HFFc6 (cell line): ENCODE measurements around the gene DMKN. TPM values are rescaled to one million over a fixed set of nuclear protein-coding genes. Genes with fewer than 3 reads are reported as not detected.

ENCODE experiments used
- DNase-seq: peaks from one replicate; pipeline ENCODE4 v3.0.0-alpha.2; 2018
- H3K27ac Mint-ChIP-seq: 2 replicates; pipeline ENCODE4 v1.8.0; 2020; ENCODE audit warnings: mild to moderate bottlenecking, mixed read lengths
- H3K27me3 Mint-ChIP-seq: 2 replicates; pipeline ENCODE4 v1.8.0; 2021; ENCODE audit warnings: mild to moderate bottlenecking, moderate library complexity, mixed read lengths; ENCODE audit not compliant: insufficient read depth
- H3K36me3 Mint-ChIP-seq: 2 replicates; pipeline ENCODE4 v1.8.0; 2021; ENCODE audit warnings: low read depth, mixed read lengths
- H3K4me1 Mint-ChIP-seq: 2 replicates; pipeline ENCODE4 v1.8.0; 2020; ENCODE audit warnings: low read depth, mixed read lengths
- H3K4me3 Mint-ChIP-seq: 2 replicates; pipeline ENCODE4 v1.8.0; 2020; ENCODE audit warnings: mild to moderate bottlenecking, moderate library complexity, mixed read lengths
- H3K9me3 Mint-ChIP-seq: 2 replicates; pipeline ENCODE4 v1.8.0; 2020; ENCODE audit warnings: mild to moderate bottlenecking, mixed read lengths
- CTCF ChIP-seq: fragments of 200-600 bp; sonication (generic); IDR thresholded peaks from 2 replicates; pipeline ENCODE4 v1.5.0; 2021; ENCODE audit warnings: antibody characterized with exemption, mild to moderate bottlenecking
- total RNA-seq, 6 experiments: library from RNA; stranded (reverse); fragmentation: NEBNext Ultra II Directional; extraction: Animal tissue kit (Norgen Biotek cat#: 25700); gene quantifications; 2 replicates in 1 of 6; 3 replicates in 5 of 6; pipeline ENCODE4 v1.2.3, GENCODE V29; 2021

Gene DMKN
- total RNA-seq, 6 experiments from 2014 or later = 0.27 to 0.75 (median 0.73) TPM; not detected in 3

GRCh38 chr19:35497406-35497805 lies 16.0 kb downstream of the DMKN start:
- Mint-ChIP-seq H3K4me3 (no peak overlapping the region), H3K4me1 (no peaks in the 10 kb centered on the region), H3K27ac (no peak overlapping the region), H3K9me3 (no peaks in the 10 kb centered on the region), H3K27me3 (peaks cover 53% of the 10 kb centered on the region), H3K36me3 (no peaks in the 10 kb centered on the region)
- DNase-seq = no peak
- TF ChIP-seq CTCF = no peak

GRCh38 chr19:35495107-35496064 lies 18.1 kb downstream of the DMKN start:
- Mint-ChIP-seq H3K9me3 (no peaks in the 10 kb centered on the region), H3K4me3 (no peak overlapping the region), H3K27ac (no peak overlapping the region), H3K27me3 (peaks cover 59% of the 10 kb centered on the region), H3K36me3 (no peaks in the 10 kb centered on the region), H3K4me1 (no peaks in the 10 kb centered on the region)
- peak; percentile 46 for DNase-seq
- peak; percentile 94 for TF ChIP-seq CTCF

- H3K4me1 Mint-ChIP-seq = no peaks in the 10 kb centered on the region
- no peak overlapping the region for H3K4me3 Mint-ChIP-seq
- no peak overlapping the region for H3K27ac Mint-ChIP-seq
- H3K9me3 Mint-ChIP-seq = no peaks in the 10 kb centered on the region
- TF ChIP-seq CTCF = no peak
- H3K36me3 Mint-ChIP-seq = no peaks in the 10 kb centered on the region
- DNase-seq = no peak
- peaks cover 58% of the 10 kb centered on the region for H3K27me3 Mint-ChIP-seq
Measured at GRCh38 chr19:35493971-35494370, 19.5 kb downstream of the DMKN start.

- H3K27ac Mint-ChIP-seq = no peak overlapping the region
- H3K9me3 Mint-ChIP-seq = no peaks in the 10 kb centered on the region
- peaks cover 55% of the 10 kb centered on the region for H3K27me3 Mint-ChIP-seq
- no peak overlapping the region for H3K4me3 Mint-ChIP-seq
- H3K4me1 Mint-ChIP-seq = no peaks in the 10 kb centered on the region
- DNase-seq = no peak
- no peak for TF ChIP-seq CTCF
- no peaks in the 10 kb centered on the region for H3K36me3 Mint-ChIP-seq
Measured at GRCh38 chr19:35491836-35492360, 21.6 kb downstream of the DMKN start.

GRCh38 chr19:35490364-35490763 lies 23.1 kb downstream of the DMKN start, which contains the start of gene KRTDAP:
TSS of gene KRTDAP (minus strand) at chr19:35490464. CDS start at chr19:35490442, 22 bp downstream.
- Mint-ChIP-seq H3K27me3 (peaks cover 59% of the 10 kb centered on the region), H3K27ac (no peak within 1 kb of the TSS), H3K9me3 (no peaks in the 10 kb centered on the region), H3K4me1 (no peaks in the 10 kb centered on the region), H3K36me3 (no peaks in the 10 kb centered on the region), H3K4me3 (no peak within 1 kb of the TSS)
- DNase-seq = no peak
- TF ChIP-seq CTCF = no peak
